Panc1 (cell line): Measurements from ENCODE around the gene TMEM225.
"Not testable (repeated sequence)": the region's sequence is repeated elsewhere in the genome, so short reads cannot be mapped to it uniquely, and the experiment has no call there.

ENCODE experiments used
- CTCF ChIP-seq: fragments of 450-650 bp; IDR thresholded peaks from 2 replicates; pipeline ENCODE4 v1.5.1; 2017; ENCODE audit warnings: mild to moderate bottlenecking
- POLR2AphosphoS5 ChIP-seq: IDR thresholded peaks from 2 replicates; pipeline ENCODE4 v1.6.1; 2012; ENCODE audit warnings: mild to moderate bottlenecking, low read depth, low read length, moderate library complexity
- REST ChIP-seq, 2 experiments: IDR thresholded peaks; 2 replicates each; pipeline ENCODE4 v1.6.1; 2011 to 2012; ENCODE audit warnings: low read depth in 2 of 2, control low read depth in 1 of 2, low read length in 1 of 2, mild to moderate bottlenecking in 1 of 2, moderate library complexity in 1 of 2; ENCODE audit not compliant: insufficient read depth in 1 of 2
- SIN3A ChIP-seq: IDR thresholded peaks from 2 replicates; pipeline ENCODE4 v1.6.1; 2012; ENCODE audit warnings: low read depth, mild to moderate bottlenecking, low read length, moderate library complexity, borderline replicate concordance; ENCODE audit not compliant: insufficient read depth

- not testable (repeated sequence) for TF ChIP-seq CTCF; POLR2AphosphoS5; REST (IDR thresholded peaks at IDR 0.05; ENCODE audit: insufficient read depth in 1 of 2, low read depth in 2 of 2, low read length in 1 of 2); SIN3A
Measured at GRCh38 chr11:123865293-123865692, 20.2 kb downstream of the TMEM225 start.
